Right lobe of liver (tissue), 4 donors: ENCODE data around the gene SP140.

Experiments used
- CTCF ChIP-seq, 4 donors: fragments of 200-600 bp in 3 of 4; fragments of 450-650 bp in 1 of 4; IDR thresholded peaks; one replicate each; pipeline versions ENCODE4 v1.5.1 to v1.8.0; 2016 to 2022; ENCODE audit warnings: antibody characterized with exemption in 4 of 4, mild to moderate bottlenecking in 2 of 4
- POLR2A ChIP-seq: fragments of 450-650 bp; IDR thresholded peaks from one replicate; pipeline ENCODE4 v1.6.1; 2017; ENCODE audit warnings: antibody characterized with exemption, mild to moderate bottlenecking
- donor health status: DM: no; HTN: no; CAD: no.
- donor health status: DM: no; HTN: no; CAD: no.
- donor health status: DM: no; HTN: yes; CAD: no.

- TF ChIP-seq POLR2A (no peak), CTCF (IDR thresholded peaks at IDR 0.05) (no peak)
These were observed 1.7 kb downstream of the SP140 start for GRCh38 chr2:230227216-230227615.
